Stimulated activated CD8-positive, alpha-beta memory T cell treated with anti-CD3 and anti-CD28 coated beads, Interleukin-15, amount 100 ng/mL, for 24 hours (primary cell): Measurements from ENCODE around the gene PRSS37.
"Not testable (repeated sequence)": the region's sequence is repeated elsewhere in the genome, so short reads cannot be mapped to it uniquely, and the experiment has no call there.

ENCODE experiments used
- DNase-seq: peaks from one replicate; pipeline ENCODE4 v3.0.0-alpha.2; 2020; ENCODE audit warnings: low read depth

PRSS37 gene

GRCh38 chr7:141841385-141841784 is at the start of gene PRSS37:
Gene PRSS37 (minus strand): TSS chr7:141841485. CDS start chr7:141841049, 436 bp downstream.
- DNase-seq, result no peak

GRCh38 chr7:141889321-141889720 is 48.0 kb upstream of the PRSS37 start:
- DNase-seq, result no peak

GRCh38 chr7:141884539-141885225 is 43.4 kb upstream of the PRSS37 start:
- DNase-seq, result no peak

- DNase-seq, result no peak
These were observed 39.7 kb upstream of the PRSS37 start for GRCh38 chr7:141880960-141881359.

GRCh38 chr7:141877365-141877764 is 36.1 kb upstream of the PRSS37 start:
- DNase-seq, result no peak

- DNase-seq, result no peak
These were observed 35.1 kb upstream of the PRSS37 start for GRCh38 chr7:141876371-141876770.

- DNase-seq, result no peak
These were observed 34.2 kb upstream of the PRSS37 start for GRCh38 chr7:141875453-141875852.

- DNase-seq, result no peak
These were observed 33.5 kb upstream of the PRSS37 start for GRCh38 chr7:141874787-141875186.

GRCh38 chr7:141872931-141873330 is 31.6 kb upstream of the PRSS37 start:
- no peak for DNase-seq

GRCh38 chr7:141866974-141867373 is 25.7 kb upstream of the PRSS37 start:
- no peak for DNase-seq

- no peak for DNase-seq
These were observed 23.6 kb upstream of the PRSS37 start for GRCh38 chr7:141864765-141865447.

GRCh38 chr7:141860207-141860606 is 18.9 kb upstream of the PRSS37 start:
- DNase-seq, result no peak

GRCh38 chr7:141847996-141848395 is 6.7 kb upstream of the PRSS37 start:
- no peak for DNase-seq

GRCh38 chr7:141844256-141844655 is 3.0 kb upstream of the PRSS37 start:
- no peak for DNase-seq

- no peak for DNase-seq
These were observed 1.6 kb upstream of the PRSS37 start for GRCh38 chr7:141842904-141843303.

GRCh38 chr7:141840708-141841107 is 577 bp downstream of the PRSS37 start:
- no peak for DNase-seq

- no peak for DNase-seq
These were observed 2.0 kb downstream of the PRSS37 start for GRCh38 chr7:141839256-141839655.

- no peak for DNase-seq
These were observed 2.7 kb downstream of the PRSS37 start for GRCh38 chr7:141838581-141838980.

GRCh38 chr7:141837683-141838082 is 3.6 kb downstream of the PRSS37 start:
- no peak for DNase-seq

- DNase-seq, result not testable (repeated sequence)
These were observed 18.9 kb downstream of the PRSS37 start for GRCh38 chr7:141822432-141822831.

GRCh38 chr7:141820067-141820466 is 21.2 kb downstream of the PRSS37 start:
- DNase-seq, result no peak

GRCh38 chr7:141792526-141792925 is 48.8 kb downstream of the PRSS37 start:
- DNase-seq, result no peak

- DNase-seq, result no peak
These were observed 51.4 kb downstream of the PRSS37 start, which contains the start of gene TAS2R5 for GRCh38 chr7:141789917-141790316. Gene TAS2R5 (plus strand): TSS chr7:141790217. CDS start chr7:141790362, 145 bp downstream.

GRCh38 chr7:141788296-141788695 is 53.0 kb downstream of the PRSS37 start:
- no peak for DNase-seq
